D721Med (cell line): Measurements from ENCODE around the gene TMEM72.

Experiments used
- DNase-seq: peaks from one replicate; pipeline ENCODE4 v3.0.0; 2011; ENCODE audit warnings: low spot score; ENCODE audit not compliant: insufficient read length
- FAIRE-seq: peaks from 2 replicates; lab custom pipeline; 2011; peaks lifted over from hg19 to GRCh38; lab: Jason Lieb, UNC
- TF ChIP-seq, protein P1 (sequence below): IDR thresholded peaks from 2 replicates; pipeline ENCODE4 v1.5.1; 2012; ENCODE audit warnings: mild to moderate bottlenecking, control low read depth; ENCODE audit not compliant: insufficient read depth; ENCODE audit errors: missing control alignments

The TMEM72 gene

DNA sequence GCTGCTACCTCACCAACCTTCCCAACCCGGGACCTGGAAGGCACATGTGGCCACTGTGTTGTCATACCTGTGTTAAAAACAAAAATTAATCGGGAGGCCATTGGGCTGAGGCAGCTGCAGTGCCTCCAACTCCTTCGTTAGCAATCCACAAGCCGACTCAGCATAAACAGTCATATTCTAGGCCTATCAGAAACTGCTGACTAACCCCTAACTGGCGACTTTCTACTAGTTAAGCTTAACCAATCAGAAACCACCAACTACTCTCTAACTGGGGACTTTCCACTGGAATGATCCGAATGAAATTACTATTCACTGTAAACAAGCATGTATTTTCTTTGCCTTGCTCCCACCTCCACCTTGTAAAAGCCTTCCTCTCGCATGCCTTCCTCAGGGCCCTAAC lies 14.1 kb upstream of the TMEM72 start:
- no peak for DNase-seq
- no peak for FAIRE-seq
- TF ChIP-seq, protein P1, sequence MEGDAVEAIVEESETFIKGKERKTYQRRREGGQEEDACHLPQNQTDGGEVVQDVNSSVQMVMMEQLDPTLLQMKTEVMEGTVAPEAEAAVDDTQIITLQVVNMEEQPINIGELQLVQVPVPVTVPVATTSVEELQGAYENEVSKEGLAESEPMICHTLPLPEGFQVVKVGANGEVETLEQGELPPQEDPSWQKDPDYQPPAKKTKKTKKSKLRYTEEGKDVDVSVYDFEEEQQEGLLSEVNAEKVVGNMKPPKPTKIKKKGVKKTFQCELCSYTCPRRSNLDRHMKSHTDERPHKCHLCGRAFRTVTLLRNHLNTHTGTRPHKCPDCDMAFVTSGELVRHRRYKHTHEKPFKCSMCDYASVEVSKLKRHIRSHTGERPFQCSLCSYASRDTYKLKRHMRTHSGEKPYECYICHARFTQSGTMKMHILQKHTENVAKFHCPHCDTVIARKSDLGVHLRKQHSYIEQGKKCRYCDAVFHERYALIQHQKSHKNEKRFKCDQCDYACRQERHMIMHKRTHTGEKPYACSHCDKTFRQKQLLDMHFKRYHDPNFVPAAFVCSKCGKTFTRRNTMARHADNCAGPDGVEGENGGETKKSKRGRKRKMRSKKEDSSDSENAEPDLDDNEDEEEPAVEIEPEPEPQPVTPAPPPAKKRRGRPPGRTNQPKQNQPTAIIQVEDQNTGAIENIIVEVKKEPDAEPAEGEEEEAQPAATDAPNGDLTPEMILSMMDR, result no peak

DNA sequence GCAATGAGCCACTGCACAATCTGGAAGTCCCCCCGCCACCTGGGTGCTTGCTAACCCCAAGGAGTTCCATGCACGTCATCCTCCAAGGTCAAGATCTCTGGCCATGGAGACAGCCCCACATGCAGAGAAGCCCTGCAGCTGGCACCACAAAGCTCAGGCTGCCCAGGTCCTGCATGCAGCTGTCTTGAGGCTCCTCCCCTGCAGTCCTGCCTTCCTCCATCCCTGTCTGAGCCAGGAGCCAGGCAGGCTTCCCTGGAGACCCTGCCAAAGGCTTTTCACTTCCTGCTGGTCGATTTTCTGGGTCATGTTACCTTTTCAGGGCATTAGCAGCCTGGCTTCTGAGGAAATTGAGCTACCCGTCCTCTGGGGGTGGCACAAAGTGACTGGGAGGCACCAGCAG lies 12.5 kb upstream of the TMEM72 start:
- no peak for FAIRE-seq
- TF ChIP-seq, protein P1, result no peak
- DNase-seq, result no peak

GRCh38 chr10:44899450-44900080 lies 11.6 kb upstream of the TMEM72 start:
- DNase-seq (no peak), FAIRE-seq (no peak)
- TF ChIP-seq, protein P1, result no peak

DNA sequence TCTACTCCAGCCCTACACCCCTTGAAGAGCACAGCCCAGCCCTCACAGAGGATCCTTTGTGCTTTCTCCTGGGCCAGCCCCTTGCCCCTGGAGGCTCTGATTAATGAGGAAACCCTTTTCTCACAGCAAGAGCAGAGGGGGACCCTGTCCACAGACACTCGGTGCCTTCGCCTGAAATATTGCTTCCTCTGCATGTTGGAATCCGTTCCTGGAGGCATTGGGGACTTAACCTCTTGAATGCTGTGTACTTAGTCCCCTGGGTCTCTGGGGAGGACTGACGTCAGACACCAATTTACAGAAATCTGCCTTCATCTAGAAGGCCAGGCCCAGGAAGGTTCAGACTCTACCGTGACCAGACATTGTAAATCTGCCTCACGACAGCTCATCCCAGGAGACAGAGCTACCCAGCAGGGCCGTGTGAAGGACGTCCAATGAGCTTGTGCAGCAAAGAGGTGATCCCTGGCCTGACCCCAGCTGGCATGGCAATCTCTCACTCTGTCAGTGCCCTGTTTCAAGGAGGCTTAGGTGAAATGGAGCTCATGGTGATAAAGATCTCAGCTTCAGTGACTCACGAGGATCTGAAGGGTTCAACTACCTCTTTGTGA lies 8.1 kb upstream of the TMEM72 start:
- DNase-seq (no peak), FAIRE-seq (no peak)
- TF ChIP-seq, protein P1, result no peak

- TF ChIP-seq, protein P1, result no peak
- no peak for DNase-seq
- FAIRE-seq, result no peak
Measured at GRCh38 chr10:44906486-44906885, 4.7 kb upstream of the TMEM72 start.

GRCh38 chr10:44907556-44907955 lies 3.6 kb upstream of the TMEM72 start:
- FAIRE-seq (no peak), DNase-seq (no peak)
- TF ChIP-seq, protein P1, result no peak

GRCh38 chr10:44908066-44908749 lies 2.9 kb upstream of the TMEM72 start:
- TF ChIP-seq, protein P1, result no peak
- DNase-seq, result no peak
- no peak for FAIRE-seq
